GM21367 (cell line): ENCODE results near the gene CCSER1.
"Not testable (repeated sequence)": the region's sequence is repeated elsewhere in the genome, so short reads cannot be mapped to it uniquely, and the experiment has no call there.

Source experiments
- ATAC-seq: cut with Tn5 transposase; IDR thresholded peaks from one replicate; pipeline ENCODE4 v1.9.1; 2021; ENCODE audit not compliant: unreplicated experiment

The CCSER1 gene

DNA sequence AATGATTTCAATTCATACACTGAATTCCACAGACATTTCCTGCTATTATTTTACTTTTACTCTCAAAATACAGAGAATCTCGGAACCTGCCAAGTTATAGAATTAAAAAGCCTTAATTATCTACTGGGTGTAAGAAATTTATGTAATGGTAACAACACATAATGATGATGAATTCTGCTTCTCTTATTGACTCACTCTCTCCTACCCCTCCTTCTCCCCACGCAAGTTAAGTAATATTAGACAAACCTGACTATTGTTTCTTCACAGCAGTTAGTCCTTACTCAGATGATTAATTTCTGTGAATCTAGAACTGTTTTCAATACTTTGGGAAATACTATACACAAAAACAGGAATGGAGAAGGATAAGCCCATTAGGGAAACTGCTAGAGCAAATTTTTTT is 762.0 kb downstream of the CCSER1 start:
- ATAC-seq: no peak

DNA sequence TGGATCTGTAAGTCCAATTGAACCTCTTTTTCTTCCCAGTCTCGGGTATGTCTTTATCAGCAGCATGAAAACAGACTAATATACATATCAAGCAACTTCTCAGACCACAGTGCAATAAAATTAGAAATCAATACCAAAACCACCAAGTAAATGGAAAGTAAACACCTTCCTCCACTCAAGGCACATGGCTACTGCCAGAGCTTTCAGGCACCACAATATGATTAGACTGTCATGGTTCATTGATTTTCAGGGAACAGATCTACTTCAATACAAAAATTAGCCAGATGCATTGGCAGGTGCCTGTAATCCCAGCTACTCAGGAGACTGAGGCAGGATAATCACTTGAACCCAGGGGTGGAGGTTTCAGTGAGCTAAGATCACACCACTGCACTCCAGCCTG is 776.2 kb downstream of the CCSER1 start:
- not testable (repeated sequence) for ATAC-seq

DNA sequence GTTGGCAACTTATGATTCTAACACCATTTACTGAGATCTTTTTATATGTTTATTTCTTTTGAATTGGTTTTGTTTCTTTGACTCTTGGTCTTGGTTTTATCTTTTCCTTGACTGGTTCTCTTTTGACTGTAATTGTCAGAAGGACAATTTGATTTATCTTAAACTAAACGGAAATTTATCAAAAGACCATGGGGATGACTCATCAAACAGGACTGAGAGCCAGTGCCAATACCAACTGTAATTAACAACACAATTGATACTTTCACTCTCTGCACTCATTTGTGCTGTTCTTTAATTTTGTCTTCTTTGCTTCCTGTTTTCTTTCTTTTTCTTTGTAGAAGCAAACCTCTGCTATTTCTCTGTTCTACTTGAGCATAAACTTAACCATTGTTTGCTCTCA is 776.8 kb downstream of the CCSER1 start:
- ATAC-seq: no peak

DNA sequence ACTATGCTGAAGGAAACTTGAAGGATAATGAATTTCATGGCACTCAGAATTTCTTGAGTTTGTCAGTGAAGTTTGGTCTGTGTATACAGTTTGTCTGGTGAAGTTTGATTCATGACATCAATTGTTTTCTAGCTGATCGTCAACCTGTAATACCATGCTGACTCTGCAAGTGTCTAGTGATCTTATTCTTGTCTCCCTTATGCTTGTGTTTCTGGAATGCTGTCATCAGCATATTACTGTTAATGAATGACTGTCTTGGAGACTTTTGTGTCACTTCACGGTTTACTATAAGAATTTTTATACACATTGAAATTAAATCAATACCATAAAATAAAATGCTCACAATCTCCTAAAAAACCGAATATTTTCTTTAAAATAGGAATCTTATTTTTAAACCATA is 779.0 kb downstream of the CCSER1 start:
- no peak for ATAC-seq

DNA sequence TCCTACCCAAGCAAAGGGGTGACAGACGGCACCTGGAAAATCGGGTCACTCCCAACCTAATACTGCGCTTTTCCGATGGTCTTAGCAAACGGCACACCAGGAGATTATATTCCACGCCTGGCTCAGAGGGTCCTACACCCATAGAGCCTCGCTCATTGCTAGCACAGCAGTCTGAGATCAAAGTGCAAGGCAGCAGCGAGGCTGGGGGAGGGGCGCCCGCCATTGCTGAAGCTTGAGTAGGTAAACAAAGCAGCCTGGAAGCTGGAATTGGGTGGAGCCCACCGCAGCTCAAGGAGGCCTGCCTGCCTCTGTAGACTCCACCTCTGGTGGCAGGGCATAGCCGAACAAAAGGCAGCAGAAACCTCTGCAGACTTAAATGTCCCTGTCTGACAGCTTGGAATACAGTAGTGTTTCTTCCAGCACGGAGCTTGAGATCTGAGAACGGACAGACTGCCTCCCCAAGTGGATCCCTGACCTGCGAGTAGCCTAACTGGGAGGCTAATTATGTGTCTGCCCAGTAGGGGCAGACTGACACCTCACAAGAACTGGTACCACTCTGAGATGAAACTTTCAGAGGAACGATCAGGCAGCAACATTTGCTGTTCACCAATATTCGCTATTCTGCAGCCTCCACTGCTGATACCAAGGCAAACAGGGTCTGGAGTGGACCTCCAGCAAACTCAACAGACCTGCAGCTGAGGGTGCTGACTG is 784.7 kb downstream of the CCSER1 start:
- not testable (repeated sequence) for ATAC-seq

DNA sequence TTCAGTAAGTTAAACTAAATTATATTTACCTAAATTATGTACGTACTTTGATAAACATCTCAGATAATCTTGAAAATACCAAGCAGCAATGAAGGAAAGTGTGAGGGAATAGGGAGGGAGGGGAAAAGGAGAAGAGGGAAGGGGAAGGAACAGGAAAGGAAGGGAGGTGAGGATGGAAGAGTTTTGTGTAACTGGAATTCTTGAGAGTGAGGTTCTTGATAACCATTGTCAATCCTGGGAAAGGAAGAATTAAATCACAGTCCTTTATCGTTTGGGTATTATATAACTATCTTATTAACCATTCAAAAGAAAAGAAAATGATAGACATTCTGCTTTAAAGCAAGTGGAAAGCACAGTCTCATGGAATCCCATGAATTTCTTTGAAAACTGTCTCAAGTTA is 795.0 kb downstream of the CCSER1 start:
- no peak for ATAC-seq

DNA sequence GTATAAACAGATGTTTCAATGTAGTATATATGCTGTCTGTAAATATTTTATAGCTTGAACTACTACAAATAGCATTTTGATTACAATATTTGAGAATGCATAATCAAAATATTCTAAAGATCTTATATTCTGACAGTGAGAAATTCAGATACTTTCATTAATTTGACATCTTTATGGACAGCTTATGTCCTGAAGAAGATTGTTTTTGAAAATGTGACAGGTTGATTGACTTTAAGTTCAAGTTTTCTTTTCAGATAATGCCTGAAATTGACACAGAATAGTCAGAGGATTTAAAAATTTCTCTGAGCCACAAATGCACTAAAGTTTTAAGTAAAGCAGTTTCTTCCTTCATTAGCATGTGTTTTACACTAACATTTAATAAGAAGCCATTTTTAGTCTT is 799.8 kb downstream of the CCSER1 start:
- no peak for ATAC-seq

DNA sequence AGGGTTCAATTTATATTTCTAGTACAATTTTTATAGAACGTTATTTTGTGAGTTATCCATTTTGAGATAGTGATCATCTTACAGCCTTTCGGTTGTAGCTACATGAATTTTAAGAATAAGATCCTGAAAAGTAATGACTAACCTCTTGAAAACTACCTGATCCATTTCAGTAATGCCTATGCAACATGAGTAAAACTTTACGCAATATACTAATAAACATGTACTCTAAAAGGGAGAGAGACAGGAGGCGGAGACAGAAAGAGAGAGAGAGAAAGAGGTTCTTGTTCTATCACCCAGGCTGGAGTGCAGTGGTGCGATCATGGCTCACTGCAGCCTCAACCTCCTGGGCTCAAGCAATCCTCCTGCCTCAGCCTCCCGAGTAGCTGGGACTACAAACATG is 816.1 kb downstream of the CCSER1 start:
- no peak for ATAC-seq

DNA sequence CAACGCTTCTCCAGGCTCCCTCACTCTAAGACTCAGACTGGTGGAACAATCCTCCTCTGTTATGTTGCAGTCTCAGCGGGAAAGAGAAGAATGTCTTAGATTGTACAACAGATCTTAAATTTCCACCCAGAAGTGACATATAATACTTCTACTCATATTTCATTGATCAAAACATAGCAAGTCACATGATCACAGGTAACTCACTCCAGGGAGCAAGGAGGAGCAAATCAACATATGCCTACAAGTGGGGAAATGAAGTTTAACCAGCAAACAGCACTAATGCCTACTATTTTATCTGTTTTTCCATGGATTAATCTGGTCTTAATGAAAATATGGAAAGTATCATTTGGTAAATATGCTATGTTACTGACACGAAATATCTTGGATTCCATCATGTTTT is 819.8 kb downstream of the CCSER1 start:
- ATAC-seq: no peak

DNA sequence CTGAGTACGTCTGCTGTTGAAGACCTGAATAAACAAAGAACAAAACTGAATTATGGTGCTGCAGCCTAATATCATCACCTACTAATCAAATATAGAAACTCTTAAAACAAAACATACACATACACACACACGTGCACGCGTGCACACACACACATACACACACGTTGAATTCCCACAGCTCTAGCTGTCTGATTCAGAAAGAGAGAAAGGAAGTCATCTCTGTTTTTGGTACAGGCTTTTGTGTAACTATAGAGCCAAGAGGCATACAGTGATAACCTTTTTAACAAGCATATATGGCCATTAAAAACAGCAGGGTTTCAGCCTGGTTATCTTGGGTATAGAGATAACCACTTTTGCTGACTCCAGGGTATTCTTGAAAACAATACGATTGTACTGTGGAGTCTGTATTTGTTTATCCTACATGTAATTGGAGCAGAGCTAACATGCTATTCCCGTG is 823.2 kb downstream of the CCSER1 start:
- ATAC-seq: no peak

DNA sequence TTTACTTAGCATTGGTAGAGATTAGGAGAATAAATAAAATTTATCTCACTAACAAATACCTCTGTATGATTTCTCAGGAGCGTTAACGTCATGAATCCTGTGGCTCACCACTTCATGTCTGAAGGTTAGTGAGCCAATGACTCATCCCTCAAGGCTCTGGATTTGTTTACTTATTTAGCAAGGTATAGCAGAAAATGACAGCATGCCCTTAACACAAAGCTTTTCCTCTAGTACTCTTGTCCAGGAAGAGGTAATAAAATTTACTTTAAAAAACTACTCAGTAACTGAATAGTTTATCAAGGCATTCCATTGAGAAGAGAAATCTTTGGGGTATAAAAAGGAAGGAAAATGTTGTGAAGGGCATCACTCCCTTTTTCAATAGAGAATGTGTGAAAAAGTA is 823.8 kb downstream of the CCSER1 start:
- no peak for ATAC-seq

DNA sequence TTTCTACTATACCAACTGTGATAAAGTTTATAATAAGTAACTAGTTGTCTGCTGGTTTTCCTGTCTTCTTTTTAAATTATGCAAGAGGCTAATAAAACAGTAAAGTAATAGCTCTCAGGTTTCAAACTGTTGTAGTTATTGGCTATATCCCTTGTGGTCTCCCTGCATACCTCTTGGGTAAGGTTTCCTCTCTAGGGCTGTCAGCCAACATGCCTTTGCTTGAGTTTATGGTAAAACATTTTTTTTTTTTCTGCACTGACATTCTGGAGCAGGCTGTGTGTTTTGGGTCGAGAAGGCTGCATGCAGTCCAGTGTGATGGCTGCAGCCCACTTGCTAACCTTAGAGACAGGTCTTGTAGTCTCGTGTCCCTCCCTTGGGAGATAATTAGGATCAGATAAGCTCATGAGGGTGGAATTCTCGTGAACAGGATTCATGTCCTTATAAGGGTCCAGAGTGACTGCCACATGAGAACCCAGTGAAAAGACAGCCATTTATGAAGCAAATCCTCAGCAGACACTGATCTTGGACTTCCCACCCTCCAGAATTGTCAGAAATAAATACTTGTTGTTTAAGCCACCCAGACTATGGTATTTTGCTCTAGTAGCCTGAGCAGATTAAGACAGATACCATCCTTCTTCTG is 831.2 kb downstream of the CCSER1 start:
- no peak for ATAC-seq

DNA sequence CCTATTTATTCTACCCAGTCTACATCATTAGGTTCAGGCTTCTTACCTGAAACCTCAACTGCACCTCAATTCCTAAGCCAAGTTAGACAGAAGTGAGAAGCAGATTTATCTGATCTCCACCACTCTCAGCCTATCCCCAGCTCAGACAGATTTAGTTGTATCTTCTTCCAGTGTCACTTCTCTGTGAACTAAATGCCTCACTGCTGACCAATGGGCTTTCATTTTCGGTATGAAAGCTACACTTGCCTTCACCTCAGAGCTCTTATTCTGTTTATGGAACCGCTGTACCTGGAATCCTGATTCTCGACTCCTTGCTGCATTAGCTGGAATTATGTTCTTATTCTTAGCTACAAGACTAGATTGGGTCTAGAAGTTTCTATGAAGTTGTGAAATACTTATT is 833.2 kb downstream of the CCSER1 start:
- no peak for ATAC-seq

DNA sequence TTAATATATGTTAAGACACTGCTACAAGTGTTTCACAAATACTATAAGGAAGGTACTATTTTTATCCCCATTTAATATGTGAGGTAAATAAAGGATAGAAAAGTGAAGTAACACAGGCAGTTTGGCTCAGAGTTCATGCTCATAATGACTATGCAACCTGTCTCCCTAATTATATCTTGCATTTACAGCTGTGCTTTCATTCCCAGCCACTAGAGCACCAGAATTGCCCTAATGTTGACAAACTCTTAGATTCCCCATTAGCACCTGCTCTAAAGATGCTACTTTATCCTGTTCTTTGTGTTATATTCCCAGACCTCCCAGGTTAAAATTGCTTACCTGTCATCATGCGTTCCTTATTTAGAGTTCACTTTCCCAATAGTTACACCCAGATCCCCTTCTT is 833.6 kb downstream of the CCSER1 start:
- ATAC-seq: no peak

DNA sequence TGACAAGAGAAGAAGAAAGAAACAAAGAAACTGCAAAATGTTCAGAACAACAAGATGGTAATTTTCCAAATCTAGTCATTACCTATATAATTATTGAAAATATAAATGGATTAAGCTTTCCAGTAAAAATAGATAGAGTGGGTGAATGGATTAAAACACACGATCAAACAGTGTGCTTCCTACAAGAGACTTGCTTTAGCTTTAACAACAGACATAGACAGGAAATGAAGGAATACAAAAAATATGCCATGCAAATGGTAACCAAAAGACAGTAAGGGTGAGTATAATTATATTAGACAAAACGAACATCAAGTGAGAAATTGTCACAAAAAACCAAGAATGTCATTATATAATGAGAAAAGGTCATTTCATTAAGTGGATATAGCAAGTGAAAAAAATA is 842.8 kb downstream of the CCSER1 start:
- ATAC-seq: no peak

DNA sequence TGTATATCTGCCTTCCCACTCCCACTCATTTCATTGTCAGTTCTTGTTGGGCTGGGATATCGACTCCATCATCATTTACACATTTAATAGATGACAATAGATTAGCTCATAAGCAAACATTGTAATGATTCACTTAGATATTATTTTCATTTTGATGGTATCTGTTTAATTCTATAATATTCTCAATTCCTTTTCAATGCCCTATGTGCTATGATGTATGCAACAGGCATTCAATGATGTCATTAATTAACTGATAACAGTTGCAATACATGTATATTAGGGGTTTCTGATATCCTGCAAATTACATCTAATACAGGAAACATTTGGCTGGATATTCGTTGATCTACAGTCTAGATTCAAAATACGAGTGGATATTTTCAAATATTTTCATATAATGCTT is 850.5 kb downstream of the CCSER1 start:
- ATAC-seq: no peak

DNA sequence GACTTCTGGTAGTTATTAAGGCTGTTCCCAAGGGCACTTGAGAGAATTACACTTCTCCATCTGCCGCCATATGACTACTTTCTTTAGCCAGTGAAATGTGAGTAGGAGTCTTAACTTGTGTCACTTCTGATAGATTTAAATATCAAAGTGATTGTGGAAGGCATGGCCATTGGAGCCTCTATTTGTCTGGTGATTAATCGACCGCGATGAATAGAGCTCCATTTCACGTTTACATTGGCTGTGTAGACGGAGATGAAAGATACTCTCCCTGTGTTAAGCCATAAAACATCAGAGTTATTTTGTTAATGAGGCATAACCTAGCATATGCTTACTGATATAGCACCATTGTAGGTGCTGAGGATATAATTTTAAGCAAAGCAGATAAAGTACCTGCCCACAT is 852.4 kb downstream of the CCSER1 start:
- ATAC-seq: no peak

DNA sequence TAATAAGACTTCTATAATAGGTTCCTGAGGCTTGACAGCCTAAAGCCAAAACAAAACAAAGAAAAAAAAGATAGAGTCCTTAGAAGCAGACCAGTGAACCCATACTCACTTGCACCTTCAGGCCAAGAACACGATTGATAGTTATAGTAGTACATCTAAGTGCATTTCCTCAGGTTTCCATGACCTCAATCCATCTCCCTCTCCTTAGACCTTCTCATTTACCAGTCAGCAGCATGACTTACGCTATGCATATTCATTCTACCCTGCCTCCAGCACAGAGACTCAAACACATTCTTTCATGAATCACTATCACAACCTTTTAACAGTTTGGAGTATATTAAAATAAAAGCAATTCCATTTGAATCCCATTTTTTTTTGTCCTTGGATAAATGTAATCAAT is 855.6 kb downstream of the CCSER1 start:
- ATAC-seq: no peak

DNA sequence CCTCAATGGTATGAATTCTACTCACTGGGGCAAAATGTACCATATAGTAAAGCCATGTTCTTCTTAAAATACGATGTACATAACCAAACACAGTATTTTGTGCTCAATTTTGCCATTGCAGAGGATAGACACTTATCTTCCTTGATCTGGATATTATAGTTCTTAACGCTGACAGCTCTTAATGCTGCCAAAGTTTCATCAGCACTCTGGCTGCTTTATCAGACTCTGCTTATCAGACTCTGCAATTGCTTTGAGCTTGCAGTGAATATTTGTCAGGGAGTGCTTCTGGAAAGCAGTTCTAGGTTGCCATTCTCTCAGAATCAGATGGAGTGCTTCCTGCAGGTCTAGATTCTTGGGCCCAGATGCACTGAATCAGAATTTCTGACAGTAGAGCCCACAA is 863.1 kb downstream of the CCSER1 start:
- no peak for ATAC-seq

DNA sequence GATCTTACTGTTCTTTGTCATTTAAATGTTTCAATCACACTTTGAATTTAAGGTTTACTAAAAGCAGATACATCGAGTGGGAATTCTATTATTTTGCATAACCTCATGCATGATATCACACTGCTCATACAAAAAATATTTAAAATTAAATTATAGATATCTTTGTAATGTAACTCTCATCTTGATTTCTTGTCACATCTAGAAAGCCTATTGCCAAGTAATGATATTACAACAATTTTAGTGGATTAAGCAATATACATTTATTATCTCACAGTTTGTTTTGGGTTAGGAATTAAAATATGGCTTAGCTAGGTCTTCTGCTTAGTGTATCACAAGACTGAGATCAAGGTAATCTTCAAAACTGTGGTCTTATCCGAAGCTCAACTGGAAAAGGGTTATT is 865.0 kb downstream of the CCSER1 start:
- ATAC-seq: no peak

DNA sequence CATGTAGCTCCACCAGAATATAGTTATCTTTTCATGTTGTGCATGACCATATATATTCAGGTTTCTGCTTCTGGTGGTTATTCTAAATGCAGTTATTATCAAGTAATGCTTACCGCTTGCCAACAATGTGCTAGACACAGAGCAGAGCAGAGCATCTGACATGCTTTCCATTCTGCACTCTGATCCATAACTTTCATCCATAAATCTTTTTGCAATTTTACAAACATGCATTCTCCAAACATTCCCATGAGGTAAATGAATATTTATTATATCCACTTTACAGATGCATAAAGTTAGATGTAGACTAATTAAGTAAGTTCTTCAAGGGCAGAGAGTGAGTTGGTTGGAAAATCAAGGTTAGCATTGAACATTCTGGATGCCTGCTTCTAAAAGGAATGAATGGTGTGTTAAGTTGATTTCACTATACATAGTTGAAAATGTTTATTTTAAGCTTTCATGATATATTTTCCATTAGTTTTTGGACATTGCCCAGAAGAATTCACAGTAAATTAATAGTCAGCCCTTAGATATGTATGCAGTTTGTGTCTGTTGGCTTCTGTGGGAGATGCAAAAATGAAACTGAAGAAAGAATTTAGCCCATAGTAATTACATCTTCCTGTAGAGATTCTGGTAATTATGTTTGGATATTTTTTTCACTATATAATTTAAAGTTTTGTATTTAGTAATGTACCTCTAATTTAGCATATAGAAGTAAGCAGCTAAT is 867.8 kb downstream of the CCSER1 start:
- ATAC-seq: no peak

DNA sequence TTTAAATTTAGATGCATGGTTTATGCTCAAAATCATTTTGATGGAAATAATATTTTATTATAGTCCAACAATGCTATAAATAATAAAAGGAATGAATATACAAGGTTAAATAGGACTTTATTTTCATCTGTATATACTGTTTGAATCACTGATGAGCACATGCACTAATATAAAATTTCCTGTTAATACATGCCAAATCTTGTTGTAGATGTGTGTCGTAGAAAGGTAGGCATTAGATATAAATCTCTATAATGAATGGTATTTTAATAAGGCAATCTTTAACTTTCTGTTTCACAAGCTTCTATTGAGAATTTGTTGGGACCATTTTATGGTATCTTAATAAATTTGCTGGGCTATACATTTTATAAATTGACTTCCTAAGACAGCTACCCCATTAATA is 868.8 kb downstream of the CCSER1 start:
- no peak for ATAC-seq
